Peyer's patch (tissue), 4 donors: ENCODE results near the gene PEX7. TPM values are rescaled to one million over a fixed set of nuclear protein-coding genes. Genes with fewer than 3 reads are reported as not detected.
"Not testable (repeated sequence)": the region's sequence is repeated elsewhere in the genome, so short reads cannot be mapped to it uniquely, and the experiment has no call there.

Source experiments
- DNase-seq, 3 donors: peaks; one replicate each; pipeline ENCODE4 v3.0.0-alpha.2; 2017 to 2019
- H3K27ac ChIP-seq, 4 donors: fragments of 200-600 bp; sonication (generic); one replicate each; pipeline ENCODE4 v1.5.1; 2016 to 2019
- H3K27me3 ChIP-seq, 2 donors: fragments of 200-600 bp; sonication (generic); one replicate each; pipeline ENCODE4 v1.5.1; 2019
- H3K36me3 ChIP-seq, 3 donors: fragments of 200-600 bp; sonication (generic); one replicate each; pipeline ENCODE4 v1.5.1; 2016 to 2019
- H3K4me1 ChIP-seq, 4 donors: fragments of 200-600 bp; sonication (generic); one replicate each; pipeline ENCODE4 v1.5.1; 2016 to 2019
- H3K4me3 ChIP-seq, 4 donors: fragments of 200-600 bp; sonication (generic); 1 replicate in 3 of 4; 2 replicates in 1 of 4; pipeline ENCODE4 v1.5.1; 2016 to 2019; ENCODE audit warnings: mild to moderate bottlenecking in 1 of 4
- H3K9me3 ChIP-seq, 4 donors: fragments of 200-600 bp; sonication (generic); one replicate each; pipeline ENCODE4 v1.5.1; 2016 to 2019; ENCODE audit warnings: mild to moderate bottlenecking in 1 of 4
- POLR2A ChIP-seq, 2 donors: fragments of 450-650 bp; IDR thresholded peaks; one replicate each; pipeline ENCODE4 v1.5.1; 2017; ENCODE audit warnings: antibody characterized with exemption in 2 of 2, mild to moderate bottlenecking in 2 of 2, moderate library complexity in 2 of 2
- total RNA-seq, 4 donors: library from RNA; depleted of rRNA; stranded (reverse); fragments of >200 nt; gene quantifications; one replicate each; pipeline ENCODE4 v1.1.0, GENCODE V29; 2016
- TF ChIP-seq, protein P1 (sequence below), 6 experiments: fragments of 450-650 bp in 4 of 6; fragments of 200-600 bp in 2 of 6; sonication (generic) in 1 of 6; IDR thresholded peaks; one replicate each; pipeline ENCODE4 v1.5.1; 2017 to 2019; ENCODE audit warnings: antibody characterized with exemption in 6 of 6, mild to moderate bottlenecking in 3 of 6, moderate library complexity in 1 of 6

Gene PEX7
- total RNA-seq, 4 donors from 2014 or later: 3.0 to 7.1 (median 6.3) TPM

DNA sequence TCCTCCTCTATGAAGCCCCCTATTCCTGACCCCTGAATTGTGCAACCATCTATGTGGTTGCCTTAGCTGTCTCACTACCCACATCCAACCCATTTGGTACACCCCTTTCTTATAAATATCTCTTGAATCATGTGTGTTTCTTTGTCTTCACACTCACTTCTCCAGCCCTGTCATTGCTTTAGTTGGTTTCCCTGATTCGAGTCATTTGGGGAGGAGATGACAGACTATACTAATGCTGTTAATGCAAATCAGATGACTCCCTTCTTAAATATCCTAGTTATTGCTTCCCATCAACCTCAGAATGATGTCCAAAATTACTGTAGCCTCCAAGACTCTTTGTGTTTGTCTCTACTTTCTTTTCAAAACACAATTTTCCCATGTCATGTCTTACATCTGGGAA, 122.7 kb downstream of the PEX7 start:
- DNase-seq: no peak
- H3K27ac ChIP-seq: no peak overlapping the region
- H3K4me3 ChIP-seq: no peak overlapping the region
- no peaks in the 10 kb centered on the region for H3K9me3 ChIP-seq
- H3K4me1 ChIP-seq: no peaks in the 10 kb centered on the region
- H3K36me3 ChIP-seq: no peaks in the 10 kb centered on the region
- no peaks in the 10 kb centered on the region for H3K27me3 ChIP-seq
- TF ChIP-seq, protein P1, sequence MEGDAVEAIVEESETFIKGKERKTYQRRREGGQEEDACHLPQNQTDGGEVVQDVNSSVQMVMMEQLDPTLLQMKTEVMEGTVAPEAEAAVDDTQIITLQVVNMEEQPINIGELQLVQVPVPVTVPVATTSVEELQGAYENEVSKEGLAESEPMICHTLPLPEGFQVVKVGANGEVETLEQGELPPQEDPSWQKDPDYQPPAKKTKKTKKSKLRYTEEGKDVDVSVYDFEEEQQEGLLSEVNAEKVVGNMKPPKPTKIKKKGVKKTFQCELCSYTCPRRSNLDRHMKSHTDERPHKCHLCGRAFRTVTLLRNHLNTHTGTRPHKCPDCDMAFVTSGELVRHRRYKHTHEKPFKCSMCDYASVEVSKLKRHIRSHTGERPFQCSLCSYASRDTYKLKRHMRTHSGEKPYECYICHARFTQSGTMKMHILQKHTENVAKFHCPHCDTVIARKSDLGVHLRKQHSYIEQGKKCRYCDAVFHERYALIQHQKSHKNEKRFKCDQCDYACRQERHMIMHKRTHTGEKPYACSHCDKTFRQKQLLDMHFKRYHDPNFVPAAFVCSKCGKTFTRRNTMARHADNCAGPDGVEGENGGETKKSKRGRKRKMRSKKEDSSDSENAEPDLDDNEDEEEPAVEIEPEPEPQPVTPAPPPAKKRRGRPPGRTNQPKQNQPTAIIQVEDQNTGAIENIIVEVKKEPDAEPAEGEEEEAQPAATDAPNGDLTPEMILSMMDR (IDR thresholded peaks at IDR 0.05): no peak
- TF ChIP-seq POLR2A (IDR thresholded peaks at IDR 0.05): no peak

DNA sequence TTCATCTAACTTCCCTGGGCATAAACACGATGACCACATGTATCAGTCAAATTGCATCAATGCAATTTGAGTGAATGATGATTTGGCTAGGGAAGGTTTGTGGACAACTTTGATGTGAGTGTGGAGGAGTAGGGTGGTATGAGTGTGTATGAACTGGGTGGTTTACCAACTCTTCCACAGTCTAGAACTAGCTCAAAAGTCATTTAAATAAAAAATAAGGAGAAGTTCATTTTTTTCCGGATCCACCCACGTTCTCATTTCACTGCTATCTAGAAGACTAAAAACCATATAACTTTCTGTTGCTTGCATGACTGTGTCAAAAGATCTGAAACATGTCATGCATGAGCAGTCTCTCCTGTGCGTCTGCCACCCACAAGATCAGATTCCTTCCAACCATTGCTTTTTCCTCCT, 123.3 kb downstream of the PEX7 start:
- Histone ChIP-seq H3K9me3 (no peaks in the 10 kb centered on the region), H3K27me3 (no peaks in the 10 kb centered on the region)
- TF ChIP-seq POLR2A (IDR thresholded peaks at IDR 0.05): no peak
- TF ChIP-seq, protein P1 (IDR thresholded peaks at IDR 0.05): no peak

DNA sequence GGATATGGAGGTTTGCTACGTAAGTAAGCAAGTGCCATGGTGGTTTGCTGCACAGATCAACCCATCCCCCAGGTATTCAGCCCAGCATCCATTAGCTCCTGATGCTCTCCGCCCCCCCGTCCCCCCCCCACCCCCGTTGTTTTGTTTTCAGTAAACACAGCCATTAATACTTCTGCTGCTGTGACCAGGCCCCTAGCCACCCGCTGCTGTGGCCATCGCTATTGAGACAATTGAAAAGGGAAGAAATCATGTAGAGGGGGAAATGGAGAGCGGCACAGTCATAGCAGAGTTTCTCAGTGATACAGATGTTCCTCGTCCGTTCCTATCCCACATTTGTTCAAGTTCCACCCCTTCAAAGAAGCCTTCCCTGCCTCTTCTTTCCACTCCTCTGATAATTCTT, 124.6 kb downstream of the PEX7 start:
- no peaks in the 10 kb centered on the region for H3K9me3 ChIP-seq
- TF ChIP-seq, protein P1 (IDR thresholded peaks at IDR 0.05): no peak
- TF ChIP-seq POLR2A (IDR thresholded peaks at IDR 0.05): no peak
- H3K36me3 ChIP-seq: no peaks in the 10 kb centered on the region
- no peaks in the 10 kb centered on the region for H3K4me1 ChIP-seq
- no peak overlapping the region for H3K27ac ChIP-seq
- no peak for DNase-seq
- H3K27me3 ChIP-seq: no peaks in the 10 kb centered on the region
- H3K4me3 ChIP-seq: no peak overlapping the region

More for the DNA sequence above, 123.3 kb downstream of the PEX7 start:
- Histone ChIP-seq H3K27ac (no peak overlapping the region), H3K4me3 (no peak overlapping the region), H3K36me3 (no peaks in the 10 kb centered on the region), H3K4me1 (no peaks in the 10 kb centered on the region)
- no peak for DNase-seq

DNA sequence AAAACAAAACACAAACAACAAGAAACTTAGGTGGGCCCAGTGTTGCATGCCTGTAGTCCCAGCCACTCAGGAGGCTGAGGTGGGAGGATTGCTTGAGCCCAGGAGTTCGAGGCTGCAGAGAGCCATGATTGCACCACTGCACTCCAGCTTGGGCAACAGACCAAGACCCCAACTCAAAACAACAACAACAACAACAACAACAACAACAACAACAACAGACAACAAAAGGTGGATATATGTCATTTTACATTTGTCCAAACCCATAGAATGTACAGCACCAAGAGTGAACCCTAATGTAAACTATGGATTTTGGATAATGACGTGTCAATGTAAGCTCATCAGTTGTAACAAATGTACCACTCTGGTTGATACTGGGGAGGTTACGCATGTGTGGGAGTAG, 127.6 kb downstream of the PEX7 start:
- DNase-seq, H3K27ac ChIP-seq, H3K4me1 ChIP-seq: not testable (repeated sequence)

DNA sequence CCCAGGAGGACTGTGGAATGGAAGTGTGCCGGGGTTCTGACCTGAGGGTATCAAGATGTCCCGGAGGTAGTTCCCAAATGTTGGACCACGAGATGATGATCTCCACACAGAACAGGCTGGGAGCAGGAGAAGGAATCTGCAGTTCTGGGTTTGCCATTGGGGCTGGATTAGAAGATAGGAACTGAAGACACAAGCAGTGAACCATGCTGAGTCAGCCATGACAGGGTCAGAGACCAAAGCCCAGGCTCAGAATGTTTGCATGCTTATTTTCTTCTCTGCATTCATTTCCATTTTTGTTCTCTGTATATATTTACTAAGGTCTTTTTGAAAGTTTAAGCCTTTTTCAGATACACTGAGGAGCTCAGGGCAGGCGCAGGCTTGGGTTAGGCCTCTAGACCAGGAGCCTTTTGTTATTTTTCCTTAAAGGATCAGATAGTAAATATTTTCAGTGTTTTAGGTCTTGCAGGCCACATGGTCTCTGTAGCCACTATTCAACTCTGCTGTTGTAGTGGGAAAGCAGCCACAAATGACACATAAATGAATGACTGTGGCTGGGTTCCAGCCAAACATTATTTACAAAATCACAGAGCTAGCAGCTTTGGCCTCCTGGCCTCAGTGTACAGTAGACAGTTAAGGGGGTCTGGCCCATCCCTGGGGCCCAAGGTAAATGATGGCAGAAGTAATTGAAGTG, 128.2 kb downstream of the PEX7 start:
- TF ChIP-seq, protein P1 (IDR thresholded peaks at IDR 0.05): no peak
- TF ChIP-seq POLR2A (IDR thresholded peaks at IDR 0.05): no peak
- Histone ChIP-seq H3K4me1 (no peaks in the 10 kb centered on the region), H3K27me3 (no peaks in the 10 kb centered on the region), H3K36me3 (no peaks in the 10 kb centered on the region), H3K9me3 (no peaks in the 10 kb centered on the region), H3K27ac (no peak overlapping the region), H3K4me3 (no peak overlapping the region)
- DNase-seq: no peak

More for the DNA sequence above, 127.6 kb downstream of the PEX7 start:
- not testable (repeated sequence) for H3K36me3 ChIP-seq, H3K4me3 ChIP-seq, H3K9me3 ChIP-seq, H3K27me3 ChIP-seq

DNA sequence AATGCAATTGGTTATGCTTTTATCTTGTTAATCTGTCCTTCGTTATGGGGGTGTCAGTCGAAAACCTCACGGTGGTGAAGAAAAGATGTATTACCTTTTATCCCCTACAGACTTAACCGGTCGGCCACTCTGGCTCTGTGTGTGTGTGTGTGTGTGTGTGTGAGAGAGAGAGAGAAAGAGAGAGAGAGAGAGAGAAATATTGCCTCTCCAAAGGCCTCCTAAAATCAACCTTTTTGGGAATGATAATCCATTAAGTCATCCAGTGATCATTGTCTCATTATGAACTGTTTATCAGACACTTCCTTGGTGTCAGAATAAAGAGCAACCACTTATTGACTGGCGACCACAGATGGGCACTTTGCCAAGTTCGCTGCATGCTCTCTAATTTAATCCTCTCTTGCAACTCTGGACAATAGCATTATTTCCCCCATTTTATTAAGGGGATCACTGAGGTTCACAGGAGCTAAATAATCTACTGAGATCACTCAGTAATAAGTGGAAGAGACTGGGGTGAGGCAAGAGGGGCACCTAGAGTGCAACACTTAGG, 130.4 kb downstream of the PEX7 start:
- TF ChIP-seq, protein P1 (IDR thresholded peaks at IDR 0.05): no peak
- TF ChIP-seq POLR2A (IDR thresholded peaks at IDR 0.05): no peak
- no peaks in the 10 kb centered on the region for H3K36me3 ChIP-seq

More for the DNA sequence above, 130.4 kb downstream of the PEX7 start:
- H3K4me1 ChIP-seq: no peaks in the 10 kb centered on the region
- no peaks in the 10 kb centered on the region for H3K27me3 ChIP-seq
- H3K4me3 ChIP-seq: no peak overlapping the region
- H3K9me3 ChIP-seq: no peaks in the 10 kb centered on the region
- DNase-seq: no peak
- H3K27ac ChIP-seq: no peak overlapping the region
